Neural cell (in vitro differentiated cells): ENCODE data around the gene FOXN1. TPM values are rescaled to one million over a fixed set of nuclear protein-coding genes. Genes with fewer than 3 reads are reported as not detected.

Experiments used
- H2AFZ ChIP-seq: fragments of 200-600, 300-800 bp; sonication (generic), shearing (Covaris generic); 2 replicates; pipeline ENCODE4 v1.6.0; 2014; ENCODE audit warnings: low read depth, mild to moderate bottlenecking, antibody characterized with exemption, low read length, moderate library complexity
- H3F3A ChIP-seq: fragments of 200-600 bp; shearing (Covaris generic); 2 replicates; pipeline ENCODE4 v1.6.1; 2016; ENCODE audit warnings: mild to moderate bottlenecking, moderate library complexity, mixed read lengths, antibody characterized with exemption, low read length; ENCODE audit not compliant: insufficient read depth, poor library complexity, severe bottlenecking
- H3K27ac ChIP-seq: fragments of 200-600, 300-800 bp; sonication (generic), shearing (Covaris generic); 2 replicates; pipeline ENCODE4 v1.5.1; 2014; ENCODE audit warnings: mild to moderate bottlenecking, low read length, moderate library complexity
- H3K27me3 ChIP-seq: fragments of 300-800, 200-600 bp; sonication (generic), shearing (Covaris generic); 2 replicates; pipeline ENCODE4 v1.6.0; 2014; ENCODE audit warnings: mild to moderate bottlenecking, low read depth, low read length, moderate library complexity; ENCODE audit not compliant: insufficient read depth
- H3K36me3 ChIP-seq: fragments of 300-800, 200-600 bp; sonication (generic), shearing (Covaris generic); 2 replicates; pipeline ENCODE4 v1.5.1; 2014; ENCODE audit warnings: mild to moderate bottlenecking, antibody characterized with exemption, low read length, moderate library complexity; ENCODE audit not compliant: insufficient read depth
- H3K4me2 ChIP-seq: fragments of 300-800, 200-600 bp; sonication (generic), shearing (Covaris generic); 2 replicates; pipeline ENCODE4 v1.6.0; 2014; ENCODE audit warnings: mild to moderate bottlenecking, low read length
- H3K4me3 ChIP-seq: fragments of 300-800, 200-600 bp; sonication (generic), shearing (Covaris generic); 2 replicates; pipeline ENCODE4 v1.5.1; 2014; ENCODE audit warnings: mild to moderate bottlenecking, low read length, moderate library complexity
- H3K79me2 ChIP-seq: fragments of 200-600 bp; shearing (Covaris generic); replicated peaks from 2 replicates; pipeline ENCODE4 v1.6.0; 2014; ENCODE audit warnings: mild to moderate bottlenecking, low read length, moderate library complexity; ENCODE audit not compliant: insufficient read depth
- H3K9ac ChIP-seq: fragments of 300-800, 200-600 bp; sonication (generic), shearing (Covaris generic); 2 replicates; pipeline ENCODE4 v1.6.1; 2016; ENCODE audit warnings: mild to moderate bottlenecking, low read length, mixed read lengths
- H3K9me2 ChIP-seq: fragments of 200-600 bp; shearing (Covaris generic); 2 replicates; pipeline ENCODE4 v1.6.1; 2016; ENCODE audit warnings: mild to moderate bottlenecking, low read length, mixed read lengths; ENCODE audit not compliant: insufficient read depth
- H3K9me3 ChIP-seq: fragments of 200-600, 300-800 bp; sonication (generic), shearing (Covaris generic); 2 replicates; pipeline ENCODE4 v1.6.1; 2016; ENCODE audit warnings: mild to moderate bottlenecking, mixed run types, low read length, moderate library complexity, mixed read lengths
- H4K20me1 ChIP-seq: fragments of 200-600 bp; shearing (Covaris generic); 2 replicates; pipeline ENCODE4 v1.6.1; 2016; ENCODE audit warnings: mild to moderate bottlenecking, mixed run types; ENCODE audit not compliant: insufficient read depth
- EP300 ChIP-seq: fragments of 450-650 bp; conservative IDR thresholded peaks from 2 replicates; pipeline ENCODE4 v1.6.1; 2014; ENCODE audit warnings: antibody characterized with exemption, mild to moderate bottlenecking, moderate library complexity; ENCODE audit not compliant: poor library complexity, severe bottlenecking
- EZH2 ChIP-seq: fragments of 200-600, 300-800 bp; shearing (Covaris generic), sonication (generic); IDR thresholded peaks from 2 replicates; pipeline ENCODE4 v1.6.1; 2014; ENCODE audit warnings: antibody characterized with exemption, low read length, borderline replicate concordance, mild to moderate bottlenecking; ENCODE audit not compliant: insufficient read depth, poor library complexity, severe bottlenecking
- MXI1 ChIP-seq: fragments of 450-650 bp; conservative IDR thresholded peaks from 2 replicates; pipeline ENCODE4 v1.6.1; 2014; ENCODE audit warnings: antibody characterized with exemption, mild to moderate bottlenecking; ENCODE audit not compliant: poor library complexity, severe bottlenecking
- POLR2AphosphoS5 ChIP-seq: IDR thresholded peaks from 2 replicates; pipeline ENCODE4 v1.6.1; 2012
- RAD21 ChIP-seq: fragments of 450-650 bp; conservative IDR thresholded peaks from 2 replicates; pipeline ENCODE4 v1.6.1; 2014; ENCODE audit warnings: antibody characterized with exemption, mild to moderate bottlenecking, moderate library complexity
- SMC3 ChIP-seq: fragments of 450-650 bp; conservative IDR thresholded peaks from 2 replicates; pipeline ENCODE4 v1.6.1; 2014; ENCODE audit warnings: antibody characterized with exemption, mild to moderate bottlenecking, moderate library complexity; ENCODE audit not compliant: poor library complexity
- TAF1 ChIP-seq: IDR thresholded peaks from 2 replicates; pipeline ENCODE4 v1.6.1; 2012; ENCODE audit warnings: low read depth
- polyA plus RNA-seq: library from polyadenylated mRNA; depleted of rRNA; stranded (reverse); fragments of >200 nt; gene quantifications from 2 replicates; pipeline ENCODE4 v1.2.3, GENCODE V29; 2014
- TF ChIP-seq, protein P1 (sequence below): fragments of 450-650 bp; IDR thresholded peaks from 2 replicates; pipeline ENCODE4 v1.5.1; 2014; ENCODE audit warnings: antibody characterized with exemption, mild to moderate bottlenecking, moderate library complexity; ENCODE audit not compliant: poor library complexity, severe bottlenecking
- TF ChIP-seq, protein P2 (sequence below): IDR thresholded peaks from 2 replicates; pipeline ENCODE4 v1.6.1; 2012; ENCODE audit warnings: borderline replicate concordance

FOXN1 gene
- polyA plus RNA-seq, 1 donor from 2014 or later = not detected

DNA sequence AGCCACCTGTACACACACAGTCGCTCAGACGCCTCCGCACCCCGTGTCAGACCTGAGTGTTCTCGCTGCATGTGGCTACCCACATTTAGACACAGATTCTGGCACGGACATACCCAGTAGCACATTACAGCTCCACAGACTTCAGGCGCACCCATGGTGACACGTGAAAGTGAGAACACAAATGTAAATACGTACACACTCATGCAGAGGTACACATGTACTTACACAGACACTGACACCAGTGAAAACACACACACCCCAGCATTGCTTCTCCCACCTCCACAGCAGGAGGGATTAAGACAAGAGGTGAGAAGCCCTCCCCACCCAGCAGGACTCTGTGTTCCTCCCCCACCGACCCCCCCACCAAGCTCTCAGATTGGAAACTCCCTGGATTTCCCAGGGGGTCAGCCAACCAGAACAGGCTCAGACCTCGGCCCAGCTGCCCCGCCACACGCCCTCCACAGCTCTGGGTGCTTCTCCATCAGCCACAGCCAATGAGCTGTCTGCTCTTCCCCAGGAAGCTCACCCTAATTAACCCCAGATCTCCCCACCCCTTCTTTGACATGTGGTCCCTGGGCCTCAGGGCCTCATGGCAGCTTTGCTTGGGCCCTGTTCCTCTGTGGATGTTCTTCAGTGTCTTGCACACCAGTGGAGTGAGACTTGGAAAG, 5.3 kb upstream of the FOXN1 start:
- H2AFZ ChIP-seq = no peak overlapping the region
- no peak for TF ChIP-seq SMC3
- TF ChIP-seq EP300 = no peak
- TF ChIP-seq, protein P1, sequence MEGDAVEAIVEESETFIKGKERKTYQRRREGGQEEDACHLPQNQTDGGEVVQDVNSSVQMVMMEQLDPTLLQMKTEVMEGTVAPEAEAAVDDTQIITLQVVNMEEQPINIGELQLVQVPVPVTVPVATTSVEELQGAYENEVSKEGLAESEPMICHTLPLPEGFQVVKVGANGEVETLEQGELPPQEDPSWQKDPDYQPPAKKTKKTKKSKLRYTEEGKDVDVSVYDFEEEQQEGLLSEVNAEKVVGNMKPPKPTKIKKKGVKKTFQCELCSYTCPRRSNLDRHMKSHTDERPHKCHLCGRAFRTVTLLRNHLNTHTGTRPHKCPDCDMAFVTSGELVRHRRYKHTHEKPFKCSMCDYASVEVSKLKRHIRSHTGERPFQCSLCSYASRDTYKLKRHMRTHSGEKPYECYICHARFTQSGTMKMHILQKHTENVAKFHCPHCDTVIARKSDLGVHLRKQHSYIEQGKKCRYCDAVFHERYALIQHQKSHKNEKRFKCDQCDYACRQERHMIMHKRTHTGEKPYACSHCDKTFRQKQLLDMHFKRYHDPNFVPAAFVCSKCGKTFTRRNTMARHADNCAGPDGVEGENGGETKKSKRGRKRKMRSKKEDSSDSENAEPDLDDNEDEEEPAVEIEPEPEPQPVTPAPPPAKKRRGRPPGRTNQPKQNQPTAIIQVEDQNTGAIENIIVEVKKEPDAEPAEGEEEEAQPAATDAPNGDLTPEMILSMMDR = no peak
- TF ChIP-seq MXI1 = no peak
- no peak for TF ChIP-seq POLR2AphosphoS5
- no peak for TF ChIP-seq TAF1
- no peak for TF ChIP-seq RAD21
- TF ChIP-seq, protein P2, sequence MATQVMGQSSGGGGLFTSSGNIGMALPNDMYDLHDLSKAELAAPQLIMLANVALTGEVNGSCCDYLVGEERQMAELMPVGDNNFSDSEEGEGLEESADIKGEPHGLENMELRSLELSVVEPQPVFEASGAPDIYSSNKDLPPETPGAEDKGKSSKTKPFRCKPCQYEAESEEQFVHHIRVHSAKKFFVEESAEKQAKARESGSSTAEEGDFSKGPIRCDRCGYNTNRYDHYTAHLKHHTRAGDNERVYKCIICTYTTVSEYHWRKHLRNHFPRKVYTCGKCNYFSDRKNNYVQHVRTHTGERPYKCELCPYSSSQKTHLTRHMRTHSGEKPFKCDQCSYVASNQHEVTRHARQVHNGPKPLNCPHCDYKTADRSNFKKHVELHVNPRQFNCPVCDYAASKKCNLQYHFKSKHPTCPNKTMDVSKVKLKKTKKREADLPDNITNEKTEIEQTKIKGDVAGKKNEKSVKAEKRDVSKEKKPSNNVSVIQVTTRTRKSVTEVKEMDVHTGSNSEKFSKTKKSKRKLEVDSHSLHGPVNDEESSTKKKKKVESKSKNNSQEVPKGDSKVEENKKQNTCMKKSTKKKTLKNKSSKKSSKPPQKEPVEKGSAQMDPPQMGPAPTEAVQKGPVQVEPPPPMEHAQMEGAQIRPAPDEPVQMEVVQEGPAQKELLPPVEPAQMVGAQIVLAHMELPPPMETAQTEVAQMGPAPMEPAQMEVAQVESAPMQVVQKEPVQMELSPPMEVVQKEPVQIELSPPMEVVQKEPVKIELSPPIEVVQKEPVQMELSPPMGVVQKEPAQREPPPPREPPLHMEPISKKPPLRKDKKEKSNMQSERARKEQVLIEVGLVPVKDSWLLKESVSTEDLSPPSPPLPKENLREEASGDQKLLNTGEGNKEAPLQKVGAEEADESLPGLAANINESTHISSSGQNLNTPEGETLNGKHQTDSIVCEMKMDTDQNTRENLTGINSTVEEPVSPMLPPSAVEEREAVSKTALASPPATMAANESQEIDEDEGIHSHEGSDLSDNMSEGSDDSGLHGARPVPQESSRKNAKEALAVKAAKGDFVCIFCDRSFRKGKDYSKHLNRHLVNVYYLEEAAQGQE = no peak
- TF ChIP-seq EZH2 = no peak

DNA sequence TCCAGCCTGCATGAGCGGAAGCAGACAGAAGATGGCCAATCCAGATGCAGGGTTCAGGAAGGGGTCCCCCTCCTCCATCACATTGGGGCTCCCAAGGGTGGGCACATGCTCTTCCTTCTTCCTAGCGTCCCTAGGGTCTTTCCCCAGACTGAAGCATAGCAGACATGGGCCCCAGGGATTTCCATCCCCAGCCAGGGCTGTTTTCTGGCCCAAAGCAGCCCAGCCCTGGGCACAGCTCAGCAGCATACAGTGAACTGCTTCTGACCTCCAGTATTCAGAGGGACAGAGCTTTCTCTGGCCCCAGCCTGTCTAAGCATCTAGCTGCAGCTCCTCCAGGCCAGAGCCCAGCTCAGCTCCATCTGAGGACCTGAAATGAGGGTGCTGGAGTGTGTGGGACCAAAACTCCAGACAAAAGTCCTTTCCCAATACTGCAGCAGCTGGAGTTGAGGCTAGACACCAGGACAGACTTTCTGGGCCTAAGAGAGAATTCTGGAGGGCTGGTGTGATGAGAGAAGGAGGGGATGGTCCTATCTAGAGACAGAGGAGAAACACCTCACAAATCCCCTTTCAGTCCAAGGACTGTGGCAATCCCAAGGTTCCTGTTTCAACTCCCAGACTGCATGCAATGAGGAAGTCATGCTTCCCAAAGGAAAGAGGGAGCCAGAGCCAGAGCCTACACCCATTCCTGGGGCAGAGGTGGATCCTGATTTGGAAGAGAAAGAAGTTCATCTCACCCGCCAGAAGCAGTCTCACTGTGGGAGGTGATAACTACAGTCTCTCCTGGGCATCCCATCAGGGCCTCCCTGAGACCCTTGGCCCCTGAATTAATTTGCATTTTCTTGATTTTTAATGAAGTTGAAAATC, 4.5 kb upstream of the FOXN1 start:
- Histone ChIP-seq H3K27ac (no peak overlapping the region), H3K4me2 (no peak overlapping the region), H4K20me1 (no peaks in the 10 kb centered on the region), H2AFZ (no peak overlapping the region), H3K79me2 (no peaks in the 10 kb centered on the region), H3K4me3 (no peak overlapping the region), H3K9me2 (no peaks in the 10 kb centered on the region), H3K27me3 (no peaks in the 10 kb centered on the region), H3K9ac (no peak overlapping the region), H3F3A (no peaks in the 10 kb centered on the region), H3K9me3 (no peaks in the 10 kb centered on the region), H3K36me3 (no peaks in the 10 kb centered on the region)
- TF ChIP-seq, protein P1 = no peak
- TF ChIP-seq POLR2AphosphoS5 (no peak), RAD21 (no peak), MXI1 (no peak), EZH2 (no peak), EP300 (no peak), SMC3 (no peak), TAF1 (no peak)
- TF ChIP-seq, protein P2 = no peak

More for the DNA sequence above, 5.3 kb upstream of the FOXN1 start:
- H3K9me2 ChIP-seq = no peaks in the 10 kb centered on the region
- no peak overlapping the region for H3K27ac ChIP-seq
- no peak overlapping the region for H3K9ac ChIP-seq
- no peaks in the 10 kb centered on the region for H3K36me3 ChIP-seq
- no peaks in the 10 kb centered on the region for H3K9me3 ChIP-seq
- no peak overlapping the region for H3K4me2 ChIP-seq
- no peaks in the 10 kb centered on the region for H3F3A ChIP-seq
- no peaks in the 10 kb centered on the region for H4K20me1 ChIP-seq
- H3K4me3 ChIP-seq = no peak overlapping the region
- H3K27me3 ChIP-seq = no peaks in the 10 kb centered on the region
- H3K79me2 ChIP-seq = no peaks in the 10 kb centered on the region
